Esophagus muscularis mucosa (tissue), 4 donors: ENCODE measurements around the gene GPR33.
"Not testable (repeated sequence)": the region's sequence is repeated elsewhere in the genome, so short reads cannot be mapped to it uniquely, and the experiment has no call there.

ENCODE experiments used
- CTCF ChIP-seq, 3 experiments: fragments of 200-600 bp in 2 of 3; fragments of 450-650 bp in 1 of 3; sonication (generic) in 2 of 3; IDR thresholded peaks; one replicate each; pipeline ENCODE4 v1.5.1; 2017 to 2019; ENCODE audit warnings: antibody characterized with exemption in 3 of 3, mild to moderate bottlenecking in 2 of 3, moderate library complexity in 1 of 3
- EP300 ChIP-seq: sonication (generic); formaldehyde crosslinking; IDR thresholded peaks from one replicate; pipeline ENCODE4 v1.6.1; 2017; ENCODE audit warnings: antibody characterized with exemption
- POLR2A ChIP-seq: fragments of 450-650 bp; IDR thresholded peaks from one replicate; pipeline ENCODE4 v1.6.1; 2017; ENCODE audit warnings: antibody characterized with exemption, moderate library complexity, mild to moderate bottlenecking, low read depth
- POLR2AphosphoS5 ChIP-seq, 2 donors: sonication (generic); formaldehyde crosslinking; IDR thresholded peaks; one replicate each; pipeline ENCODE4 v1.6.1; 2017; ENCODE audit warnings: antibody characterized with exemption in 2 of 2

DNA sequence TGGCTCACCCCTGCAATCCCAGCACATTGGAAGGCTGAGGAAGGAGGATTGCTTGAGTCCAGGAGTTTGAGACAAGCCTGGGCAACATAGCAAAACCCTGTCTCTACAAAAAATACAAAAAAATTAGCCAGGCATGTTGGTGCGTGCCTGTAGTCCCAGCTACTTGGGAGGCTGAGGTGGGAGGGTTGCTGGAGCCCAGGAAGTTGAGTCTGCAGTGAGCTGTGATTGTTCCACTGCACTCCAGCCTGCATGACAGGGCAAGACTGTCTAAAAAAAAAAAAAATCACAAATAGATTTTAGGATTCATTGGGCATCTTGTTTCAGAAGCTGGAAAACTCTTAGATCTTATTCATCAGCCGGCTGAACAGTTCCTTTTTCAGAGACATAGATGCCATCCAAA is 25.4 kb downstream of the GPR33 start:
- TF ChIP-seq CTCF (IDR thresholded peaks at IDR 0.05); EP300; POLR2AphosphoS5 (IDR thresholded peaks at IDR 0.05); POLR2A: not testable (repeated sequence)
